HepG2 (cell line): ENCODE data around the gene EPO. TPM values are rescaled to one million over a fixed set of nuclear protein-coding genes. Genes with fewer than 3 reads are reported as not detected.

Source experiments
- AHR ChIP-seq: IDR thresholded peaks from 2 replicates; pipeline ENCODE4 v1.6.1; 2018; ENCODE audit warnings: missing genetic modification reagents, missing compliant biosample characterization
- CBX1 ChIP-seq: IDR thresholded peaks from one replicate; pipeline ENCODE4 v1.6.1; 2016; ENCODE audit warnings: antibody characterized with exemption, low read depth
- KDM2A ChIP-seq: sonication (generic); formaldehyde crosslinking; IDR thresholded peaks from 2 replicates; pipeline ENCODE4 v1.4.0; 2020; ENCODE audit warnings: low read depth, missing genetic modification reagents, borderline replicate concordance
- SP5 ChIP-seq: IDR thresholded peaks from 2 replicates; pipeline ENCODE4 v1.6.1; 2016; ENCODE audit warnings: low read depth, borderline replicate concordance
- ZKSCAN5 ChIP-seq: sonication (generic); formaldehyde crosslinking; IDR thresholded peaks from 2 replicates; pipeline ENCODE4 v1.5.1; 2020; ENCODE audit warnings: mild to moderate bottlenecking, missing genetic modification reagents
- polyA plus RNA-seq, 8 experiments: library from polyadenylated mRNA; depleted of rRNA in 3 of 8; stranded (reverse) in 7 of 8; unstranded in 1 of 8; fragments of >200 nt; fragmentation: Illumina TruSeq in 4 of 8; extraction: Trizol in 4 of 8; gene quantifications; 2 replicates each; pipeline versions ENCODE4 v1.2.1 to v1.2.3, GENCODE V29; 2011 to 2016; ENCODE audit warnings: low read depth in 4 of 8, missing spikeins in 1 of 8, mixed read lengths in 1 of 8; ENCODE audit not compliant: insufficient read depth in 1 of 8
- total RNA-seq, 5 experiments: library from RNA; depleted of rRNA; stranded (reverse); fragments of >200 nt; fragmentation: Illumina TruSeq; extraction: Trizol; gene quantifications; 2 replicates each; pipeline ENCODE4 v1.2.3, GENCODE V29; 2016; ENCODE audit warnings: low read depth in 1 of 5
- TF ChIP-seq, protein P1 (sequence below): sonication (generic); formaldehyde crosslinking; IDR thresholded peaks from one replicate; pipeline ENCODE4 v1.5.1; 2020; ENCODE audit warnings: mild to moderate bottlenecking, missing genetic modification reagents; ENCODE audit errors: not compliant biosample characterization
- TF ChIP-seq, protein P2 (sequence below): sonication (generic); formaldehyde crosslinking; IDR thresholded peaks from 2 replicates; pipeline ENCODE4 v1.4.0; 2020; ENCODE audit warnings: mild to moderate bottlenecking, missing genetic modification reagents
- TF ChIP-seq, protein P3 (sequence below), 2 experiments: fragments of 450-650 bp in 1 of 2; sonication (generic) in 1 of 2; formaldehyde crosslinking in 1 of 2; IDR thresholded peaks; 2 replicates each; pipeline versions ENCODE4 v1.6.1 to v1.8.0; 2016 to 2022; ENCODE audit warnings: antibody characterized with exemption in 1 of 2, mild to moderate bottlenecking in 1 of 2, missing genetic modification reagents in 1 of 2

EPO gene
- total and polyA plus RNA-seq, 2 of the 13 experiments (the other 11 are each of a cell fraction or from before 2014, with no cell fraction given), result 10.3 to 25.7 TPM

DNA sequence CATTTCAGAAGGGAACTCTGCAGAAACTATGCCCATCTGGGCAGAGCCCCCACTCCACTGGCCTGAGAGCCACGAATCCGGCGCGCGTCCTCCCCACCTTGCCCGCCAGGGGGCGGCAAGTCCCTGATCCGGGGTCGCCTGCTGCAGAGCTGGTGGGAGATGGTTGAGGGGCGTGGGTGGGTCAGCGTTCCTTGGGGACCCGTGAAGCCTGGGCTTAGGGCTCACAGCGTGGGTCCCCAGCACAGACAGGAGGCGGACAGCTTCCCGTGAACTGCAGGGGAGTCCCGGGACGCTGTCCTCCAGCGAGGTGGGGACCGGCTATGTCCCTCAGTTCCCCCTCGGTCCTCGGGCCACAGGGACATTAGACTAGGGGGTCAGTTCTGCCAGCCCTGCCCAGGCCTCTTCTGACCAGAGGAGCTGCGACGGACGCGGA lies 14.9 kb upstream of the EPO start (continued):
- TF ChIP-seq, protein P1, sequence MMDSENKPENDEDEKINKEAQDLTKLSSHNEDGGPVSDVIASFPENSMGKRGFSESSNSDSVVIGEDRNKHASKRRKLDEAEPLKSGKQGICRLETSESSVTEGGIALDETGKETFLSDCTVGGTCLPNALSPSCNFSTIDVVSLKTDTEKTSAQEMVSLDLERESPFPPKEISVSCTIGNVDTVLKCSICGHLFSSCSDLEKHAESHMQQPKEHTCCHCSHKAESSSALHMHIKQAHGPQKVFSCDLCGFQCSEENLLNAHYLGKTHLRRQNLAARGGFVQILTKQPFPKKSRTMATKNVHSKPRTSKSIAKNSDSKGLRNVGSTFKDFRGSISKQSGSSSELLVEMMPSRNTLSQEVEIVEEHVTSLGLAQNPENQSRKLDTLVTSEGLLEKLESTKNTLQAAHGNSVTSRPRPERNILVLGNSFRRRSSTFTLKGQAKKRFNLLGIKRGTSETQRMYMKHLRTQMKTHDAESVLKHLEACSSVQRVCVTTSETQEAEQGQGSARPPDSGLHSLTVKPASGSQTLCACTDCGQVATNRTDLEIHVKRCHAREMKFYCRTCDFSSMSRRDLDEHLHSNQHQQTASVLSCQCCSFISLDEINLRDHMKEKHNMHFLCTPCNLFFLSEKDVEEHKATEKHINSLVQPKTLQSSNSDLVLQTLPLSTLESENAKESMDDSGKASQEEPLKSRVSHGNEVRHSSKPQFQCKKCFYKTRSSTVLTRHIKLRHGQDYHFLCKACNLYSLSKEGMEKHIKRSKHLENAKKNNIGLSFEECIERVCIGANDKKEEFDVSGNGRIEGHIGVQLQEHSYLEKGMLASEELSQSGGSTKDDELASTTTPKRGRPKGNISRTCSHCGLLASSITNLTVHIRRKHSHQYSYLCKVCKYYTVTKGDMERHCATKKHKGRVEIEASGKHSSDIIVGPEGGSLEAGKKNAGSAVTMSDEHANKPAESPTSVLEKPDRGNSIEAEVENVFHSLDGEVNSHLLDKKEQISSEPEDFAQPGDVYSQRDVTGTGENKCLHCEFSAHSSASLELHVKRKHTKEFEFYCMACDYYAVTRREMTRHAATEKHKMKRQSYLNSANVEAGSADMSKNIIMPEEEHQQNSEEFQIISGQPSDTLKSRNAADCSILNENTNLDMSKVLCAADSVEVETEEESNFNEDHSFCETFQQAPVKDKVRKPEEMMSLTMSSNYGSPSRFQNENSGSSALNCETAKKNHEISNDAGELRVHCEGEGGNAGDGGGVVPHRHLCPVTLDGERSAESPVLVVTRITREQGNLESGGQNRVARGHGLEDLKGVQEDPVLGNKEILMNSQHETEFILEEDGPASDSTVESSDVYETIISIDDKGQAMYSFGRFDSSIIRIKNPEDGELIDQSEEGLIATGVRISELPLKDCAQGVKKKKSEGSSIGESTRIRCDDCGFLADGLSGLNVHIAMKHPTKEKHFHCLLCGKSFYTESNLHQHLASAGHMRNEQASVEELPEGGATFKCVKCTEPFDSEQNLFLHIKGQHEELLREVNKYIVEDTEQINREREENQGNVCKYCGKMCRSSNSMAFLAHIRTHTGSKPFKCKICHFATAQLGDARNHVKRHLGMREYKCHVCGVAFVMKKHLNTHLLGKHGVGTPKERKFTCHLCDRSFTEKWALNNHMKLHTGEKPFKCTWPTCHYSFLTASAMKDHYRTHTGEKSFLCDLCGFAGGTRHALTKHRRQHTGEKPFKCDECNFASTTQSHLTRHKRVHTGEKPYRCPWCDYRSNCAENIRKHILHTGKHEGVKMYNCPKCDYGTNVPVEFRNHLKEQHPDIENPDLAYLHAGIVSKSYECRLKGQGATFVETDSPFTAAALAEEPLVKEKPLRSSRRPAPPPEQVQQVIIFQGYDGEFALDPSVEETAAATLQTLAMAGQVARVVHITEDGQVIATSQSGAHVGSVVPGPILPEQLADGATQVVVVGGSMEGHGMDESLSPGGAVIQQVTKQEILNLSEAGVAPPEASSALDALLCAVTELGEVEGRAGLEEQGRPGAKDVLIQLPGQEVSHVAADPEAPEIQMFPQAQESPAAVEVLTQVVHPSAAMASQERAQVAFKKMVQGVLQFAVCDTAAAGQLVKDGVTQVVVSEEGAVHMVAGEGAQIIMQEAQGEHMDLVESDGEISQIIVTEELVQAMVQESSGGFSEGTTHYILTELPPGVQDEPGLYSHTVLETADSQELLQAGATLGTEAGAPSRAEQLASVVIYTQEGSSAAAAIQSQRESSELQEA (CRISPR knock-in tag), result peak; percentile 91
- TF ChIP-seq, protein P2, sequence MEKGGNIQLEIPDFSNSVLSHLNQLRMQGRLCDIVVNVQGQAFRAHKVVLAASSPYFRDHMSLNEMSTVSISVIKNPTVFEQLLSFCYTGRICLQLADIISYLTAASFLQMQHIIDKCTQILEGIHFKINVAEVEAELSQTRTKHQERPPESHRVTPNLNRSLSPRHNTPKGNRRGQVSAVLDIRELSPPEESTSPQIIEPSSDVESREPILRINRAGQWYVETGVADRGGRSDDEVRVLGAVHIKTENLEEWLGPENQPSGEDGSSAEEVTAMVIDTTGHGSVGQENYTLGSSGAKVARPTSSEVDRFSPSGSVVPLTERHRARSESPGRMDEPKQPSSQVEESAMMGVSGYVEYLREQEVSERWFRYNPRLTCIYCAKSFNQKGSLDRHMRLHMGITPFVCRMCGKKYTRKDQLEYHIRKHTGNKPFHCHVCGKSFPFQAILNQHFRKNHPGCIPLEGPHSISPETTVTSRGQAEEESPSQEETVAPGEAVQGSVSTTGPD (CRISPR knock-in tag), result 0 out of 2 replicates have a peak, but pooled peaks have one; percentile 43
- no peak for TF ChIP-seq CBX1
- TF ChIP-seq, protein P3, sequence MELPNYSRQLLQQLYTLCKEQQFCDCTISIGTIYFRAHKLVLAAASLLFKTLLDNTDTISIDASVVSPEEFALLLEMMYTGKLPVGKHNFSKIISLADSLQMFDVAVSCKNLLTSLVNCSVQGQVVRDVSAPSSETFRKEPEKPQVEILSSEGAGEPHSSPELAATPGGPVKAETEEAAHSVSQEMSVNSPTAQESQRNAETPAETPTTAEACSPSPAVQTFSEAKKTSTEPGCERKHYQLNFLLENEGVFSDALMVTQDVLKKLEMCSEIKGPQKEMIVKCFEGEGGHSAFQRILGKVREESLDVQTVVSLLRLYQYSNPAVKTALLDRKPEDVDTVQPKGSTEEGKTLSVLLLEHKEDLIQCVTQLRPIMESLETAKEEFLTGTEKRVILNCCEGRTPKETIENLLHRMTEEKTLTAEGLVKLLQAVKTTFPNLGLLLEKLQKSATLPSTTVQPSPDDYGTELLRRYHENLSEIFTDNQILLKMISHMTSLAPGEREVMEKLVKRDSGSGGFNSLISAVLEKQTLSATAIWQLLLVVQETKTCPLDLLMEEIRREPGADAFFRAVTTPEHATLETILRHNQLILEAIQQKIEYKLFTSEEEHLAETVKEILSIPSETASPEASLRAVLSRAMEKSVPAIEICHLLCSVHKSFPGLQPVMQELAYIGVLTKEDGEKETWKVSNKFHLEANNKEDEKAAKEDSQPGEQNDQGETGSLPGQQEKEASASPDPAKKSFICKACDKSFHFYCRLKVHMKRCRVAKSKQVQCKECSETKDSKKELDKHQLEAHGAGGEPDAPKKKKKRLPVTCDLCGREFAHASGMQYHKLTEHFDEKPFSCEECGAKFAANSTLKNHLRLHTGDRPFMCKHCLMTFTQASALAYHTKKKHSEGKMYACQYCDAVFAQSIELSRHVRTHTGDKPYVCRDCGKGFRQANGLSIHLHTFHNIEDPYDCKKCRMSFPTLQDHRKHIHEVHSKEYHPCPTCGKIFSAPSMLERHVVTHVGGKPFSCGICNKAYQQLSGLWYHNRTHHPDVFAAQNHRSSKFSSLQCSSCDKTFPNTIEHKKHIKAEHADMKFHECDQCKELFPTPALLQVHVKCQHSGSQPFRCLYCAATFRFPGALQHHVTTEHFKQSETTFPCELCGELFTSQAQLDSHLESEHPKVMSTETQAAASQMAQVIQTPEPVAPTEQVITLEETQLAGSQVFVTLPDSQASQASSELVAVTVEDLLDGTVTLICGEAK (IDR thresholded peaks at IDR 0.05), result no peak
- TF ChIP-seq, protein P3 (CRISPR knock-in tag; IDR thresholded peaks at IDR 0.05), result peak; percentile 25; the same call in 1 of the 2 replicates
- 0 out of 2 replicates have a peak, but pooled peaks have one; percentile 16 for TF ChIP-seq AHR (CRISPR knock-in tag)
- 0 out of 2 replicates have a peak, but pooled peaks have one; percentile 23 for TF ChIP-seq KDM2A
- TF ChIP-seq SP5 (CRISPR knock-in tag), result 0 out of 2 replicates have a peak, but pooled peaks have one; percentile 34
- TF ChIP-seq ZKSCAN5 (CRISPR knock-in tag), result no peak
